Ovary (tissue), 9 donors: Measurements from ENCODE around the gene LRFN4. TPM values are rescaled to one million over a fixed set of nuclear protein-coding genes. Genes with fewer than 3 reads are reported as not detected.

Experiments used
- DNase-seq, 5 donors: peaks; one replicate each; pipeline ENCODE4 v3.0.0-alpha.2; 2019 to 2020
- H3K27ac ChIP-seq, 2 donors: fragments of 200-600 bp; one replicate each; pipeline versions ENCODE4 v1.5.1 to v1.8.0; 2019 to 2022
- H3K27me3 ChIP-seq: fragments of 200-600 bp; one replicate; pipeline ENCODE4 v1.8.0; 2022
- H3K36me3 ChIP-seq: fragments of 200-600 bp; sonication (generic); one replicate; pipeline ENCODE4 v1.5.1; 2019
- H3K4me1 ChIP-seq: one replicate; pipeline ENCODE4 v1.8.1; 2013; ENCODE audit warnings: mild to moderate bottlenecking, moderate library complexity; ENCODE audit not compliant: insufficient read depth
- H3K4me3 ChIP-seq: fragments of 200-600 bp; sonication (generic); one replicate; pipeline ENCODE4 v1.5.1; 2017
- H3K9me3 ChIP-seq, 2 donors: fragments of 200-600 bp in 1 of 2; sonication (generic) in 1 of 2; one replicate each; pipeline versions ENCODE4 v1.5.1 to v1.8.1; 2013 to 2019; ENCODE audit warnings: mild to moderate bottlenecking in 1 of 2, moderate library complexity in 1 of 2
- EP300 ChIP-seq: sonication (generic); formaldehyde crosslinking; IDR thresholded peaks from one replicate; pipeline ENCODE4 v1.6.1; 2017; ENCODE audit warnings: antibody characterized with exemption
- POLR2A ChIP-seq: fragments of 450-650 bp; IDR thresholded peaks from one replicate; pipeline ENCODE4 v1.6.1; 2017; ENCODE audit warnings: antibody characterized with exemption, mild to moderate bottlenecking, moderate library complexity
- WGBS, 3 donors: extraction: QIAGEN DNeasy Blood & Tissue Kit in 1 of 3; methylation state at CpG; one replicate each; pipeline versions ENCODE4 v1.1.5 to v1.1.7; 2013 to 2017; 5-methylcytosine and 5-hydroxymethylcytosine counted together
- intact Hi-C, 4 donors: fragments of 100-400 bp; cut with DNase I; formaldehyde crosslinking; loops; one replicate each; pipeline versions ENCODE4 v1.11.0 to v1.15.1; 2022 to 2023
- polyA plus RNA-seq, 2 donors: library from polyadenylated mRNA; stranded (reverse); fragments of 200-250 nt in 1 of 2; fragments of 350-450 nt in 1 of 2; fragmentation: Illumina TruSeq in 1 of 2; extraction: RNeasy Lipid Tissue Mini Kit (QIAGEN cat#74804) in 1 of 2; gene quantifications; one replicate each; pipeline ENCODE4 v1.2.3, GENCODE V29; 2013 to 2014
- total RNA-seq, 7 donors: library from RNA; depleted of rRNA in 2 of 7; stranded (reverse); fragments of >200 nt in 2 of 7; fragmentation: NEBNext Ultra II Directional in 3 of 7; extraction: Animal tissue kit (Norgen Biotek cat#: 25700) in 3 of 7; gene quantifications; one replicate each; pipeline versions ENCODE4 v1.1.0 to v1.2.4, GENCODE V29; 2016 to 2023
- TF ChIP-seq, protein P1 (sequence below), 3 donors: fragments of 450-650 bp in 2 of 3; fragments of 200-600 bp in 1 of 3; IDR thresholded peaks; one replicate each; pipeline versions ENCODE4 v1.5.1 to v1.8.0; 2016 to 2022; ENCODE audit warnings: antibody characterized with exemption in 3 of 3, mild to moderate bottlenecking in 1 of 3
- donor health status: DM: no; HTN: no; CAD: no; lungs with moderate emphysema.
- donor health status: DM: no; HTN: no; CAD: no.
- donor health status: Bipolar disorder and iron deficiency.
- donor health status: DM: yes; HTN: yes; CAD: no.
- donor health status: DM: no; HTN: no; CAD: no.
- donor health status: DM: yes; HTN: yes; CAD: no.

Gene LRFN4
- total and polyA plus RNA-seq, 9 donors = 1.3 to 18.1 (median 9.3) TPM; not detected in 1

DNA sequence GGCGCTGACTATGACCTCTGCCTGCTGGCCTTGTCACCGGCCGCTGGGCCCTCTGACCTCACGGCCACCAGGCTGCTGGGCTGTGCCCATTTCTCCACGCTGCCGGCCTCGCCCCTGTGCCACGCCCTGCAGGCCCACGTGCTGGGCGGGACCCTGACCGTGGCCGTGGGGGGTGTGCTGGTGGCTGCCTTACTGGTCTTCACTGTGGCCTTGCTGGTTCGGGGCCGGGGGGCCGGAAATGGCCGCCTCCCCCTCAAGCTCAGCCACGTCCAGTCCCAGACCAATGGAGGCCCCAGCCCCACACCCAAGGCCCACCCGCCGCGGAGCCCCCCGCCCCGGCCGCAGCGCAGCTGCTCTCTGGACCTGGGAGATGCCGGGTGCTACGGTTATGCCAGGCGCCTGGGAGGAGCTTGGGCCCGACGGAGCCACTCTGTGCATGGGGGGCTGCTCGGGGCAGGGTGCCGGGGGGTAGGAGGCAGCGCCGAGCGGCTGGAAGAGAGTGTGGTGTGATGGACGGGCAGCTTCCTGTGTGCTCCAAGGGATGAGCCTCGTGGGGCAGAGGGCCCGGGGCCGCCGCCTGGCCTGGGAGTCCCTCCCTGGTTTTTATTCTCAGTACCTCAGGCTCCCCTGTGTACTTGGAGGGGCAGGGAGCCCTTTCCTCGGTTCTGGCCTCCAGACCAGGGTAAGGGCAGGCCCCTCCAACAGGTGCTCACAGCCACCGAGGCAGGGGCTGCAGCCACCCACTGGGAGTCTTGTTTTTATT, 3.0 kb downstream of the LRFN4 start:
- peaks cover 3% of the 10 kb centered on the region for H3K4me1 ChIP-seq
- no peak overlapping the region for H3K27ac ChIP-seq
- H3K4me3 ChIP-seq = no peak overlapping the region
- intact Hi-C loops = no loop called here
- DNase-seq = peak in 1 of 5 donors; percentile 38
- TF ChIP-seq, protein P1, sequence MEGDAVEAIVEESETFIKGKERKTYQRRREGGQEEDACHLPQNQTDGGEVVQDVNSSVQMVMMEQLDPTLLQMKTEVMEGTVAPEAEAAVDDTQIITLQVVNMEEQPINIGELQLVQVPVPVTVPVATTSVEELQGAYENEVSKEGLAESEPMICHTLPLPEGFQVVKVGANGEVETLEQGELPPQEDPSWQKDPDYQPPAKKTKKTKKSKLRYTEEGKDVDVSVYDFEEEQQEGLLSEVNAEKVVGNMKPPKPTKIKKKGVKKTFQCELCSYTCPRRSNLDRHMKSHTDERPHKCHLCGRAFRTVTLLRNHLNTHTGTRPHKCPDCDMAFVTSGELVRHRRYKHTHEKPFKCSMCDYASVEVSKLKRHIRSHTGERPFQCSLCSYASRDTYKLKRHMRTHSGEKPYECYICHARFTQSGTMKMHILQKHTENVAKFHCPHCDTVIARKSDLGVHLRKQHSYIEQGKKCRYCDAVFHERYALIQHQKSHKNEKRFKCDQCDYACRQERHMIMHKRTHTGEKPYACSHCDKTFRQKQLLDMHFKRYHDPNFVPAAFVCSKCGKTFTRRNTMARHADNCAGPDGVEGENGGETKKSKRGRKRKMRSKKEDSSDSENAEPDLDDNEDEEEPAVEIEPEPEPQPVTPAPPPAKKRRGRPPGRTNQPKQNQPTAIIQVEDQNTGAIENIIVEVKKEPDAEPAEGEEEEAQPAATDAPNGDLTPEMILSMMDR (IDR thresholded peaks at IDR 0.05) = no peak
- TF ChIP-seq POLR2A = no peak
- no peak for TF ChIP-seq EP300
- H3K27me3 ChIP-seq = no peaks in the 10 kb centered on the region
- WGBS, 3 donors = 87 to 88% (median 88%) methylated on average over 40 to 41 of the region's 41 CpGs
- no peaks in the 10 kb centered on the region for H3K9me3 ChIP-seq
- H3K36me3 ChIP-seq = no peaks in the 10 kb centered on the region

DNA sequence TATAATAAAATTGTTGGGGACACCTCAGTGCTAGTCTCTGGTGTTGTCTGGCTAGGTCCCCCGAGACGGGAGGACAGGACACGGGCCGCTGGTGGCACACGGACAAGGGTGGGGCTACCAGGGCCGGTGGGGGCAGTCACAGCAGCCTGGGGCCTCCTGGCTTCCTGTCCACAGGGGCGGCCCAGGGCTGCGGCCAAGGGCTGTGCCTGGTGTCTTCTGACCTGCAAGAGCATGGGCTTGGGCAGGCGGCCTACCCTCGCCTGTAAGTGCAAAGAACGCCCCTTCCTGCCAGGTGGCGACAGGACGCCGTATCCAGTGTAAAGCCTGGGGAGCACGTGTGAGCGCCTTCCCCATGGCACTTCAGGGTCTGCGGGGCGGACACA, 3.6 kb downstream of the LRFN4 start:
- Histone ChIP-seq H3K36me3 (no peaks in the 10 kb centered on the region), H3K27me3 (no peaks in the 10 kb centered on the region), H3K4me1 (peaks cover 3% of the 10 kb centered on the region), H3K9me3 (no peaks in the 10 kb centered on the region), H3K27ac (no peak overlapping the region), H3K4me3 (no peak overlapping the region)
- no peak for DNase-seq
- TF ChIP-seq POLR2A = no peak
- no peak for TF ChIP-seq EP300
- TF ChIP-seq, protein P1 (IDR thresholded peaks at IDR 0.05) = no peak
- WGBS, 3 donors = 81 to 83% (median 81%) methylated on average over 14 to 18 of the region's 18 CpGs
- intact Hi-C loops = no loop called here

DNA sequence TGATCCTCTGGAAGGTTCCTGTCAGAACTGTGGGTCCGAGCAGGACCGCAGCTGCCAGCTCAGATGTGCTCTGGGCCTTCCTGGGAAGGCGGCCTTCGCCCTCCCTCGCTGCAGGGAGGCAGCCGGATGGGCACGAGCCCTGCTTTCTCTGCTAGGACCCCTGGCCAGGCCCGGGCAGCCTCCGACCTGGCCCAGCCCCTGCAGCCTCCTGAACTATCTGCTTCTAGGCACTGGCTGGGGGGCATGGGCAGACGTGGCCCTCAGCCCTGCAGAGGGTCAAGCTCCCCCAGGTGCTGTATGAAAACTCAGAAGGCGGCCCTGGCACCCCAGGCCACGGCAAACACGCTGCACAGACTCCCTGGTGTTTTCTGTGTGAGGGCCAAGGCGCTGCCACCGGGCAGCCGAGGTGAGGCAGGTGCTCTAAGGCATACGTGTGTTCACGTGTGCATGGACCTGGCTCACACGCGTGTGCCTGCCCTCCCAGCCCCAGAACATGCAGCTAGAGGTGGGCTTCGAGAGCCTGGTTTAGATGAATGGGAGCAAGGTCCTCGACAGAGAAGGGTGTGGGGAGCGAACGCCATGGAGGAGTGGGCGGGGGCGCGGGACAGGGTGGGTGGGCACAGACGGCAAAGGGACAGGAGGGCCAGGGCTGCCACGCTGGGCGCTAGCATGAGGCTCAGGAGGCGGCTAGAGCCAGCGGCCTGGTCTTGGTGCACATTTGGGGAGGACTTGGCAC, 4.3 kb downstream of the LRFN4 start:
- no peak for TF ChIP-seq POLR2A
- TF ChIP-seq EP300 = no peak
- TF ChIP-seq, protein P1 (IDR thresholded peaks at IDR 0.05) = no peak
- H3K4me1 ChIP-seq = no peaks in the 10 kb centered on the region
- no peaks in the 10 kb centered on the region for H3K9me3 ChIP-seq
- WGBS, 3 donors = 88 to 89% (median 88%) methylated on average over 32 of the region's 32 CpGs
- H3K27ac ChIP-seq = no peak overlapping the region
- H3K36me3 ChIP-seq = no peaks in the 10 kb centered on the region
- intact Hi-C loops = no loop called here
- no peak for DNase-seq
- H3K27me3 ChIP-seq = no peaks in the 10 kb centered on the region
- H3K4me3 ChIP-seq = no peak overlapping the region

DNA sequence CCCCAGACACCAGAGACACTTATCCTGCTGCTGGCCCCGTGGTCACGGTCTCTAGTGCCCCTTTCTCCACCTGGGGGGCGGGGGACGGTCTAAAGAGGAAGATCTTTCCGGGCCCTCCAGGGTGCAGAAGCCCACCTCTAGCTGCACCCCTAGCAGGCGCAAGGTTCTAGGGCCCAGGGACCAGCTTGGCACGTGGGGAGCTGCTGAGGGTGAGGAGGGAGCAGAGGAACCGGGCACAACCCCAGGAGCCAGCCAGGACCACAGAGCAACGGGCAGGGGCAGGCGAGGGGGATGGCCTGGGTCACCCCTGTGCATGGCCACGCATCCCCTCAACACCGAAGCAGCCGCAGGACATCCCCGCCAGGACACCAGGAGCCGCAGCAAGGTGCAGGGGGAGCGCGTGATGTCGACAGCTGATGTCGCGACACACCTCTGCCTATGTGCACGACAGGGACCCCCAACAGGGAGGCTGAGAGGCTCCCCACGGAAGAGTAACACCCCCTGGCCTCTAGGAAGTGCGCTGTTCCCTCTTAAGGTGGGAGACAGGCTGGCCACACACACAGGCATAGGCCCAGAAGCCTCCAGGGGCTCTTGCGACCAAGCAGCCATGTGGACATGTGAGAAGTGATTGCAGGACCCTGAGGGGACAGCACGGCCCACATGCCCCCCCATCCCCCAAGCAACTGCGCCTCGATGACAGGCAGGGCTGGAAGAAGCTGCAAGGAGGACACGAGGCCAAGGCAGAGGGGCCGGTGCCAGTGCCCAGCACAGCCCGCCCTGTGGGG, 5.1 kb downstream of the LRFN4 start:
- TF ChIP-seq POLR2A = no peak
- TF ChIP-seq, protein P1 (IDR thresholded peaks at IDR 0.05) = no peak
- TF ChIP-seq EP300 = no peak
- H3K9me3 ChIP-seq = no peaks in the 10 kb centered on the region
- H3K4me1 ChIP-seq = no peaks in the 10 kb centered on the region
- no peak for DNase-seq
- intact Hi-C loops = no loop called here
- 89 to 91% (median 90%) methylated on average over 29 to 30 of the region's 30 CpGs for whole genome bisulfite sequencing, 3 donors
- no peaks in the 10 kb centered on the region for H3K27me3 ChIP-seq
- H3K36me3 ChIP-seq = no peaks in the 10 kb centered on the region
- no peak overlapping the region for H3K4me3 ChIP-seq
- no peak overlapping the region for H3K27ac ChIP-seq
